ENCODE measurements around the gene GNB1.

GNB1 gene

GRCh38 chr1:1784933-1785332 is 106.0 kb downstream of the GNB1 start:
- no peak for DNase-seq (ENCODE audit: low read depth, low spot score)

GRCh38 chr1:1783320-1783719 is 107.6 kb downstream of the GNB1 start:
- DNase-seq (ENCODE audit: low read depth, low spot score), result no peak

GRCh38 chr1:1782399-1783221 is 108.3 kb downstream of the GNB1 start:
- no peak for DNase-seq (ENCODE audit: low read depth, low spot score)

- no peak for DNase-seq (ENCODE audit: low read depth, low spot score)
Measured at GRCh38 chr1:1781526-1781903, 109.4 kb downstream of the GNB1 start.

DNA sequence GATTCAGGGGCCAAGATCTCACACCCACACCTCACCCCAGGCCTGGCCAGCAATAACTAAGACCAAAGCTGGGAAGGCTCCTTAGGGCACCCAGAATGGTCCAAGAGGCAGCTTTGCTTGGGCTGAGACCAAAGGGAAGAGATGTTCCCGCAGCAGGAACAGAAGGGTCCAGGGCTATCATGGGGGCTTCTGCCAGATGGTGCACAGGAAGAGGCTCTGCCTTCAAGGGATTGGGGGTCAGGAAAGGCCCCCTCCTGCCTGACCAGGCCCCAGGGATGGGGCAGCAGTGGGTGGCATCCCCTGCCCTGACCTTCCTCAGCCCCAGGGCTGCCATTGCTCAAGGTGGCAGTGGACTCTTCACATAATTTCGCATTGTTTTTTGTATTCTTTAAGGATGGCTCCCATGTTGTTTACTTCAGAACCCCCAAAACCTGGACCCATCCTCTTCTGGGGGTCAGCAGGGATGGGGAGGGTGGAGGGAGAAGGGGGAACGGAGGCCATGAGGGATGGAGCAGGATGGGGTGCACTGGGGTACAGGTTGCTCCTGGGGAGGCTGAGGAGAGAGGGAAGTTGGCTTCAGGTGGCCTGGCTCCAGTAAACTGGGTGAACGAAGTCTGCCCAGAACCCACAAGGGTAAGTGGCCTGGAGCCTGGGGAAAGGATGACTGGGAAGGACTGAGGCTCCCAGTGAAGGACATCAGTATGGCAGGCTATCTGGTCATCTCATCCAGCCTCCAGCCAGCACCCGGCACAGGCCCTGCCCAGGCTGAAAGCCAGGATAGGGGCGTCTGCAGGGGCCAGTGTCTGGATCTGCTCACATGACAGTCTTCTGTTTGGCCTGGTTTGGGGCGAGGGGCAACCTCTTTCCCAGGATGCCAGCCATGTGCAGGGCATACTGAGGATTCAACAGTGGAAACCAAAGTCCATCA is 110.0 kb downstream of the GNB1 start:
- no peak for DNase-seq (ENCODE audit: low read depth, low spot score)

DNA sequence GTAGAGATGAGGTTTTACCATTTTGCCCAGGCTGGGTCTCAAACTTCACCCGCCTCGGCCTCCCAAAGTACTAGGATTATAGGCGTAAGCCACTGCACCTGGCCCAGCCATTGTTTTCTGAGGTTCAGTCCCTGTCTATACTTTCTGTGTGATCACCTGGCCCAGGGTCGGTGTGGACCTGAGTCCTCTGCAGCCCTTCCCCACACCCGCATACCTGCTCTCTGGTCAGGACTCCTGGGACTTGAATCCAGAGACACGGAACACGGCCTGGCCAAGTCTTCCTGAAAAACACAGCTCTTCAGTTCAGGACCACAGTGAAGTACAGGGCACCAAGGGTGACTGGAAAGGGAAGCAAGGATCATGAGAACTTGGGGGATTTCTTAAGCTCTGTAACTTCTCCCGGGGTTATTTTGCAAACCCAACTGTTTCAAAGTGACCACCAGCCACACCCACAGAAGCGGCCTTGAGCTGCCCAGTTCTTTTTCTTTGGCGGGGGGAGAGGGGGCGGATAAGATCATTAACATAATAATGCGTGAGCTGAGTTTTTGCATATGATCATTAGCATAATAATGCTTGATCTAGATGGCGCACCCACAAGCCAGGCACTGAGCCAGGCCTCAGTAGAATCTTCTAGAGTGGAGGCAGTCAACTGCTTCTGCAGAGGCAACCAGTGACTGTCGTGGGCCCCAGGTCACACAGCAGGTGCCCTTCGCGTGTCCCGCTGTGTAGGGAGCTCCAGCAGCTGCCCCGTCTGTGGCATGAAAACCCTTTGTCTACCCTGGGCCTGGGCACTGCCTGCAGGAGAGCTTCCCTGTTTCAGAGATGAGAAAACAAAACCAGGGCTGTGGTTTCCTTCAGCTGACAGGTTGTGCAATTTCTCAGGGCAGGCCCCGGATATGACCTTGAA is 110.9 kb downstream of the GNB1 start:
- DNase-seq (ENCODE audit: low read depth, low spot score), result no peak

DNA sequence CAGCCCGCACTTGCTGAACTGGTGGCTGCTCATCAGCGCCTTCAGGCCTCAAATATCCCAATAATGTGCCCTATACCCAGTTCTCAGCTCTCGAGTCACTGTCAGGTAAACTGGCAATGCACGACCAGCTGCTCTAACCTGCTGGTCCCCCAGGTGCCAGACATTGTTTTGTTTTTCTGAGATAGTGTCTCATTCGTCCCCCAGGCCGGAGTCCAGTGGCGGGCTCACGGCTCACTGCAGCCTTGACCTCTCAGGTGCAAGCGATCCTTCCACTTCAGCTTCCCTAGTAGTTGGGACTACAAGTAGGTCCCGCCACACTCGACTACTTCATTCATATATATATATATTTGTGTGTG is 111.6 kb downstream of the GNB1 start:
- no peak for DNase-seq (ENCODE audit: low read depth, low spot score)

DNA sequence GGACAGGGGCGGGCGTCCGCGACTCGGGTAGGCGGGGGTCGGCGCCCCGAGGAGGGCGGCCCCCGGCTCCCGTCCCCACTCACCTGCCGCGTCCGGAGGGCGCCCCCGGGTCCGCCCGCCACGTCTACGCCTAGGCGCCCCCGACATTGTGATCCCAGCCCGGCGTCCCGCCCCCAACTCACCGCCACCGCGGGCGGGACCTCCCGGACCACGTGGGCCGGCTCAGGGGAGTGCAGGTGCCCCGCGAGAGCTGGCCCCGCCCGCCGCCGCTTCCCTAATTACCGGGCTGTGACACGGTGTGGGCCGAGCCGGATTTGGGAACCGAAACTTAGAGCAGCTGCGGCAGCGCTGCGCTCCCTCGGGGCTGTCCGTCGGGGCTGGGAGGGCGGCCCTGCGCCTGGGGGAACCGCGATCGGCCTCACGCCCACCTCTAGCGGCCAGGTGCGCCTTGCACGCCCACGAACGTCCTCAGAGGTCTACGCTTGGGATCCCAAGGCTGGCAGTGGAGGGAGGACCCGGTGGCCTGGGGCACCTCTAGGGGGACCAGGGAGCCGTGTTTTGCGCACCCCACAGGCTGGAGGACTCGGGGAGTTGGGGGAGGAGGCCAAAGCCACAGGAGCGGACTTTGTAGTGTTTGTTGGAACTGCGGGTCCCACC is 112.1 kb downstream of the GNB1 start:
- peak; percentile 37 for DNase-seq (ENCODE audit: low read depth, low spot score)

- DNase-seq (ENCODE audit: low read depth, low spot score), result peak; percentile 37
Measured at GRCh38 chr1:1777950-1778662, 112.8 kb downstream of the GNB1 start, which contains the start of gene NADK. Gene NADK (minus strand): TSS chr1:1778470. CDS start chr1:1765406, 13,064 bp downstream.

GRCh38 chr1:1777583-1777899 is 113.3 kb downstream of the GNB1 start:
- DNase-seq (ENCODE audit: low read depth, low spot score), result no peak

DNA sequence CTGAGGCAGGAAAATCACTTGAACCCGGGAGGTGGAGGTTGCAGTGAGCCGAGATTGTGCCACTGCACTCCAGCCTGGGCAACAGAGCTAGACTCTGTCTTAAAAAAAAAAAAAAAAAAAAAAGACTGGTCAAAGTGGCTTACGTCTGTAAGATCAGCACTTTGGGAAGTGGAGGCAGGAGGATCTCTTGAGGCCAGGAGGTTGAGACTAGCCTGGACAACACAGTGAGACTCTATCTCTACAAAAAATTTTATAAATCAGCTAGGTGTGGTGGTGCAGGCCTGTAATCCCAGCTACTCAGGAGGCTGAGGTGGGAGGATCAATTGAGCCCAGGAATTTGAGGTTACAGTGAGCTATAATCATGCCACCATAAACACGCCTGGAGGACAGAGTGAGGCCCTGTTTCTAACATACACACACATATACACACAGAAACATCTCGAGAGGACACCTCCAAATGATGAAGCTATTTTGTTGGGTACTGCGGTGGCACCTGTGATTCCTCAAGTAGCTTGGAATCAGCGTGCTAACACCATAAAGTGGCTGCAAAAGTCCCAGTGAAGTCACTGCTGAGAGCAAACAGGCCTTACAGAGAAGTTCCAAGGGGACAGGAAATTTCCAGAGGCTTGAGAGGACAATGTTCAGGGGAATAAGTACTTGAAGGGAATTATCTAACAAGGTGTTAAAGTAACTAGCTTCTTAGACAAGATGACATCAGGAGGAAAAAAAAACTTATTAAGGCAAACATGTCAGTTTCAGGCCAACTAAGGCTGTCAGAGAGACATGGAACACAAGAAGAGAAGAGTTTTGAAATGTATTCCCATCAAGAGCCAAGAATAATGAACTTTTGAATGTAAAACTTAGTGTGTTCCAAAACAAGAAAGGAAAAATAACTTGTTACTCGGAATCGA is 114.0 kb downstream of the GNB1 start:
- no peak for DNase-seq (ENCODE audit: low read depth, low spot score)

GRCh38 chr1:1775327-1776226 is 115.3 kb downstream of the GNB1 start:
- DNase-seq (ENCODE audit: low read depth, low spot score), result no peak

- no peak for DNase-seq (ENCODE audit: low read depth, low spot score)
Measured at GRCh38 chr1:1773874-1774273, 117.0 kb downstream of the GNB1 start.

DNA sequence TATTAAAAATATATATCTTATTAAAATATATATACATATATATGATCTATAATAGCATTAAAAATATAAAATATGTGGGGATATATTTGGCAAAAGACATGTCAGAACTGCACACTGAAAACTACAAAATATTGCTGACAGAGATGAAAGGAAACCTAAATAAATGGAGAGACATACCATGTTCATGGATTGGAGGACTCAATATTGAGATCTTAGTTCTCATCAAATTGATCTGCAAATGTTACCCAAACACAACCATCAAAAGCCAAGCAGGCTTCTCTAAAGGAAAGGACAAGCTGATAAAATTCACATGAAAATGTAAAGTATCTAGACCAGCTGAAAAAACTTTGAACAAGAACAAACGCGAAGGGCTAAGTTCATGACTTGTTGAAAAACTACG is 119.8 kb downstream of the GNB1 start:
- no peak for DNase-seq (ENCODE audit: low read depth, low spot score)

DNA sequence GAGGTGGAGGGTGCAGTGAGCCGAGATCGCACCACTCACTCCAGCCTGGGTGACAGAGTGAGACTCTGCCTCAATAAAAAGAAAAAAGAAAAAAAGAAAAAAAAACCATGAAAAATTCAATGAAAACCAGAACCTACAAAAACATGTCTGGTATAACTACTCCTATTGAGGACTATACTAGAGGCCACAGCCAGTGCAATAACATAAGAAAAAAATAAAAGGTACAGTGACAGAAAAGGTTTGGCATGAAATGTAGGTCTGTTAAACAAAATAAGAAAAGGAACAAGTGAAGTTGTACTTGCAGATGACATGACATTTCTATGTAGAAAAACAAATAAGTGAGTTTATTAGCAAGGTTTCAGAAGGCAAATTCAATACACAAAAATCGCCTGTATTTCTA is 120.8 kb downstream of the GNB1 start:
- no peak for DNase-seq (ENCODE audit: low read depth, low spot score)

DNA sequence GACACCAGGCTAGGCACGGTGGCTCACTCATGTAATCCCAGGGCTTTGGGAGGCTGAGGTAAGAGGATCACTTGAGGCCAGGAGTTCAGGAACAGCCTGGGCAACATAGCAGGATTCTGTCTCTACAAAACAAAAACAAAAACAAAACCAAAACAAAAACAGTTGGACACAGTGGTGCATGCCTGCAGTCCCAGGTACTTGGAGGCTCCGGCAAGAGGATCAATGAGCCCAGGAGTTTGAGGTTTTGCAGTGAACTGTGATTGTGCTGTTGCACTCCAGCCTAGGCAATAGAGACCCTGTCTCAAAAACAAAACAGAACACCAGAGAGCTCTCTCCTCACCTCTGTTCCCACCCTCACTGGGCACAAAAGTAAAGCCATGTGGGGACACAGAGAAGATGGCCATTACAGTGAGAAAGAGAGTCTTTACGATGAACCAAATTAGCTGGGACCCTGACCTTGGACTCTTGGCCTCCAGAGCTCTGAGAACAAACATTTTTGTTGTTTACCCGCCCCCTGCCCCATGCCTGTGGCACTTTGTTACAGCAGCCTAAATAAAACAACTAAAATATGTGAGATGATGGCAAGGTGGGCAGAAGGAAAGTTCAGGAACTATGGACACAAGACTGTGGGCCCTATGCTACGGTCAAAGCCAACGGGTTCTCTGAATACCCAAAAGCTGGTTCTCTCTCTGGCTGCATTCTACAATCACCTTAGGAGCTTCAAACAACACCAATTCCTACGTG is 122.5 kb downstream of the GNB1 start:
- DNase-seq (ENCODE audit: low read depth, low spot score), result no peak

DNA sequence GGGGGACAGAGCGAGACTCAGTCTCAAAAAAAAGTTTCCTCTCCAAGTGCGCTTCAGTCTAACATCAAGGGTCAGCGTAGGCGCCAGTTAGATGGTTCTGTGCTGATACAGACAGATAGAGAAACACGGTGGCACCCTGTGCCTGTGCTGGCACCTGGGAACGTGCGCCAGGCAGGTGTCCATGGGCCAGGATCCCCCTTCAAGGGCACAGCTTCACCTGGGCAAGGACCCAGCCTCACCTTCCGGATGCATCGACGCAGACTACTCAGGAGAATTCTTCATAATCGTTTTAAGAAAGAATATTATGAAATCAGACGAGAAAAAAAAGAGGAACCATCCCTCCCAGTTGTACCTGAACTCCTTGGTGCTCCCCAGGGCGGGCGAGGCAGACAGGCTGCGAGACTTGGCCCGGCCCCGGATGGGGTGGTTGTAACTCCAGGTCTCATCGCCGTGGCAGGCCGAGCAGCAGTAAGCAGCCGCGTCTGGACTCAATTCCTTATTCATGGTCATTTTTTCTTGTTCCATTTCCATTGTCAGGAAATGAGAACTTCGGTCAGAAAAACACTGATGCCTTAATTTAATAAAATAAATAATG is 125.9 kb downstream of the GNB1 start:
- DNase-seq (ENCODE audit: low read depth, low spot score), result no peak
